GM12878 (cell line): ENCODE measurements around the gene CCM2. TPM values are rescaled to one million over a fixed set of nuclear protein-coding genes. Genes with fewer than 3 reads are reported as not detected.

Experiments used
- ATAC-seq: fragments of 200-7000 bp; cut with Tn5 transposase; 3 replicates; pipeline ENCODE4 v1.9.1; 2020; ENCODE audit warnings: mild to moderate bottlenecking, moderate library complexity
- BruUV-seq: library from RNA; stranded (reverse); fragments of 400-500 nt; replicated peaks from 2 replicates; lab custom pipeline; 2021; lab: Mats Ljungman, UMichigan
- CTCF ChIA-PET: fragments of 300-600 bp; sonication (Branson Sonifier 250); formaldehyde crosslinking; extraction: SDS; loops from one replicate; lab custom pipeline; 2021; ENCODE audit warnings: inconsistent platforms; lab: Yijun Ruan, JAX
- POLR2A ChIA-PET: fragments of 350-600 bp; formaldehyde crosslinking; extraction: SDS; loops from one replicate; lab custom pipeline; 2021; ENCODE audit warnings: inconsistent platforms; lab: Charles Lee
- RAD21 ChIA-PET: fragments of 300-600 bp; sonication (Branson Sonifier 250); formaldehyde crosslinking; loops from one replicate; lab custom pipeline; 2023; ENCODE audit warnings: antibody characterized with exemption; ENCODE audit not compliant: unreplicated experiment; lab: Charles Lee
- SMC1A ChIA-PET: fragments of 300-600 bp; sonication (Branson Sonifier 250); formaldehyde crosslinking; loops from one replicate; lab custom pipeline; 2023; ENCODE audit not compliant: unreplicated experiment, uncharacterized antibody; lab: Charles Lee
- DNase-seq: peaks from one replicate; pipeline ENCODE4 v3.0.0-alpha.2; 2011; ENCODE audit warnings: low read depth, low spot score
- FAIRE-seq: peaks from 3 replicates; lab custom pipeline; 2011; peaks lifted over from hg19 to GRCh38; lab: Jason Lieb, UNC
- H2AFZ ChIP-seq: 2 replicates; pipeline ENCODE4 v1.6.0; 2011; ENCODE audit warnings: low read depth, low read length, control low read depth; ENCODE audit not compliant: control insufficient read depth
- H3K27ac ChIP-seq: 2 replicates; pipeline ENCODE4 v1.5.1; 2011; ENCODE audit warnings: control low read depth; ENCODE audit not compliant: control insufficient read depth, insufficient read depth
- H3K27me3 ChIP-seq, 2 experiments: replicated peaks in 1 of 2; 2 replicates each; pipeline versions ENCODE4 v1.6.0 to v1.6.1; 2011; ENCODE audit warnings: low read length in 1 of 2; ENCODE audit not compliant: control insufficient read depth in 2 of 2, insufficient read depth in 2 of 2
- H3K36me3 ChIP-seq, 2 experiments: 2 replicates each; pipeline ENCODE4 v1.5.1; 2011; ENCODE audit warnings: low read length in 1 of 2; ENCODE audit not compliant: control insufficient read depth in 2 of 2, insufficient read depth in 2 of 2
- H3K4me1 ChIP-seq: 2 replicates; pipeline ENCODE4 v1.6.1; 2011; ENCODE audit warnings: mild to moderate bottlenecking, low read length, moderate library complexity, mixed read lengths; ENCODE audit not compliant: control insufficient read depth, insufficient read depth
- H3K4me2 ChIP-seq: 2 replicates; pipeline ENCODE4 v1.6.0; 2011; ENCODE audit warnings: control low read depth; ENCODE audit not compliant: control insufficient read depth, insufficient read depth
- H3K4me3 ChIP-seq: fragments of 200-600 bp; sonication (generic); 2 replicates; pipeline ENCODE4 v1.5.1; 2016
- H3K79me2 ChIP-seq: 2 replicates; pipeline ENCODE4 v1.6.0; 2011; ENCODE audit warnings: low read length; ENCODE audit not compliant: control insufficient read depth, insufficient read depth
- H3K9ac ChIP-seq: 2 replicates; pipeline ENCODE4 v1.8.0; 2011; ENCODE audit warnings: low read length, control low read depth, mixed read lengths; ENCODE audit not compliant: control insufficient read depth, insufficient read depth
- H3K9me3 ChIP-seq: replicated peaks from 3 replicates; pipeline ENCODE4 v1.5.1; 2011; ENCODE audit warnings: mild to moderate bottlenecking, low read length; ENCODE audit not compliant: control insufficient read depth, insufficient read depth
- H4K20me1 ChIP-seq: 2 replicates; pipeline ENCODE4 v1.6.0; 2011; ENCODE audit not compliant: control insufficient read depth, insufficient read depth
- ASH2L ChIP-seq: fragments of 300-600, 200-600 bp; sonication (generic); IDR thresholded peaks from 2 replicates; pipeline ENCODE4 v1.6.1; 2017; ENCODE audit warnings: low read depth, mild to moderate bottlenecking, borderline replicate concordance
- E2F8 ChIP-seq: fragments of 450-650 bp; IDR thresholded peaks from 2 replicates; pipeline ENCODE4 v1.6.1; 2018; ENCODE audit warnings: mild to moderate bottlenecking, low read depth, moderate library complexity; ENCODE audit not compliant: partially characterized antibody
- EGR1 ChIP-seq, 2 experiments: IDR thresholded peaks; 1 replicate in 1 of 2; 2 replicates in 1 of 2; pipeline ENCODE4 v1.6.1; 2011 to 2012; ENCODE audit warnings: low read depth in 2 of 2, low read length in 2 of 2, borderline replicate concordance in 1 of 2, mild to moderate bottlenecking in 1 of 2, moderate library complexity in 1 of 2
- IKZF1 ChIP-seq: fragments of 450-650 bp; conservative IDR thresholded peaks from 2 replicates; pipeline ENCODE4 v1.6.1; 2017; ENCODE audit warnings: antibody characterized with exemption, mild to moderate bottlenecking
- MAX ChIP-seq: IDR thresholded peaks from 2 replicates; pipeline ENCODE4 v1.6.1; 2012; ENCODE audit warnings: low read depth, low read length, improper control_type of control experiment
- MXI1 ChIP-seq: fragments of 150-350 bp; IDR thresholded peaks from 2 replicates; pipeline ENCODE4 v1.6.1; 2011; ENCODE audit warnings: low read depth, mild to moderate bottlenecking, inconsistent platforms, low read length, improper control_type of control experiment
- SMARCA5 ChIP-seq: fragments of 450-650 bp; IDR thresholded peaks from 2 replicates; pipeline ENCODE4 v1.6.1; 2017; ENCODE audit warnings: mild to moderate bottlenecking
- TARDBP ChIP-seq: IDR thresholded peaks from 2 replicates; pipeline ENCODE4 v1.6.1; 2016; ENCODE audit warnings: borderline replicate concordance
- WGBS: methylation state at CpG from one replicate; pipeline ENCODE4 v1.1.6; 2016; ENCODE audit warnings: low lambda C conversion rate; ENCODE audit not compliant: insufficient replicate concordance, insufficient coverage; ENCODE audit errors: missing lambda C conversion rate; 5-methylcytosine and 5-hydroxymethylcytosine counted together
- in situ Hi-C: fragments of 300-500 bp; cut with MboI; formaldehyde crosslinking; loops from 9 replicates; pipeline ENCODE4 v1.14.3; 2018; ENCODE audit warnings: mixed read lengths
- intact Hi-C: fragments of 100-400 bp; cut with micrococcal nuclease; formaldehyde crosslinking; loops from one replicate; pipeline ENCODE4 v1.14.2; 2022; ENCODE audit not compliant: unreplicated experiment
- polyA plus RNA-seq, 11 experiments: library from polyadenylated mRNA; depleted of rRNA in 4 of 11; unstranded in 6 of 11; stranded (reverse) in 5 of 11; fragments of >200 nt; fragmentation: Nextera tagmentation in 4 of 11; fragmentation: Illumina TruSeq in 1 of 11; extraction: Ambion mirVana in 4 of 11; extraction: Trizol in 1 of 11; gene quantifications; 1 replicate in 1 of 11; 2 replicates in 10 of 11; pipeline versions ENCODE4 v1.2.1 to v1.2.3, GENCODE V29; 2011 to 2016; ENCODE audit warnings: inconsistent platforms in 2 of 11, missing spikeins in 2 of 11, low read depth in 1 of 11
- total RNA-seq, 4 experiments: library from RNA; depleted of rRNA in 3 of 4; stranded (reverse); fragments of >200 nt in 3 of 4; fragmentation: Illumina TruSeq in 1 of 4; extraction: Trizol in 1 of 4; gene quantifications; 2 replicates each; pipeline versions ENCODE4 v1.2.1 to v1.2.3, GENCODE V29; 2013 to 2021

Gene CCM2
- total and polyA plus RNA-seq, 10 of the 15 experiments (the other 5 are each of a cell fraction or from before 2014, with no cell fraction given) = 1.00 to 82.3 (median 48.7) TPM

GRCh38 chr7:44976746-44977196 is 23.2 kb upstream of the CCM2 start:
- in situ Hi-C loops = loop anchor here (10.0 kb wide), 1 partner anchor 158 kb away; no protein-coding TSS in a partner anchor
- Histone ChIP-seq H3K36me3 (peaks cover 40 to 44% of the 10 kb centered on the region in 2 experiments), H2AFZ (no peak overlapping the region), H3K4me2 (peak overlapping the region; percentile 99), H3K27me3 (no peaks in the 10 kb centered on the region), H3K27ac (peak overlapping the region; percentile 96), H3K79me2 (peaks cover 70% of the 10 kb centered on the region), H4K20me1 (peaks cover 19% of the 10 kb centered on the region), H3K4me3 (peak overlapping the region; percentile 100), H3K4me1 (peaks cover 49% of the 10 kb centered on the region), H3K9ac (peak overlapping the region; percentile 98), H3K9me3 (no peaks in the 10 kb centered on the region)
- intact Hi-C loops = loop anchor here (5.0 kb wide), 1 partner anchor 89 kb away; the partner anchor contains the start of gene PURB
- no peak for ATAC-seq
- no TSS peak for BruUV-seq
- ChIA-PET SMC1A (interaction anchor here (0.8 to 16.7 kb wide), 7 partner anchors 23 to 159 kb away, joined by 3 to 303 read pairs (median 4); partner anchors contain the start of gene CCM2), RAD21 (interaction anchor here (1.0 to 14.6 kb wide), 5 partner anchors 18 to 159 kb away, joined by 3 to 303 read pairs (median 3); partner anchors contain the start of genes CCM2 and TBRG4), POLR2A (interaction anchor here (0.6 to 16.1 kb wide), 6 partner anchors 9 to 134 kb away, joined by 3 to 280 read pairs (median 8); partner anchors contain the start of gene CCM2), CTCF (interaction anchor here (1.1 to 6.9 kb wide), 4 partner anchors 19 to 159 kb away, joined by 3 to 219 read pairs (median 21); partner anchors contain the start of gene TBRG4)
- TF ChIP-seq IKZF1 (no peak), E2F8 (no peak), MAX (no peak), SMARCA5 (0 out of 2 replicates have a peak, but pooled peaks have one; percentile 30), ASH2L (no peak), TARDBP (no peak), EGR1 (IDR thresholded peaks at IDR 0.05; ENCODE audit: borderline replicate concordance in 1 of 2, low read depth in 2 of 2, low read length in 2 of 2) (peak in 1 of 2 experiments; percentile 2; a peak in 1 of 3 replicates), MXI1 (no peak)
- no peak for DNase-seq
- FAIRE-seq = no peak
- WGBS = 73% methylated on average over 17 of the region's 17 CpGs
